ENCODE results near the gene NPC2.

DNA sequence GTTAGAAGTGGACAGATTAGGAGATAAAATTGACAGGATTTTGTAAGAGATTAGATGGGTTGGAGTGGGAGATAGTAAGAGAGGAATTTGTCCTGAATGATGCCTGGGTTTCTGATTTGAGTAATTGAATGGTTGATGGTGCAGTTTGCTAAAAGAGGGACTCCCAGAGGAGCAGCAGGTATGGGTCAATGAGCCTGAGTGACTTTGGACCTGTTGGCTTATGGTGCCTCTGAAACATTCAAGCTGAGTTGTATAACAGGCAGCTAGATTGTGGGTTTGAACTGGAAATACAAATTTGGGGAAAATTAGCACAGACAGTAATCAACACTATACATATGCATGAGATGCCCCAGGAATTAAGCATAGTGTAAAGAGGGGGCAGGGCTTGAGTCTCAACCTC lies 50.3 kb downstream of the NPC2 start:
- TF ChIP-seq POLR2AphosphoS5 (IDR thresholded peaks at IDR 0.05; ENCODE audit: borderline replicate concordance, low read depth, low read length) (no peak), FOXP2 (optimal IDR thresholded peaks at IDR 0.05; ENCODE audit: control extremely low read depth, extremely low read length, insufficient read depth) (no peak)

Measured in SK-N-MC (cell line).